OCI-M2 (cell line): ENCODE measurements around the gene NTSR2.

Source experiments
- DNase-seq: peaks from one replicate; lab custom pipeline; 2025; ENCODE audit not compliant: unreplicated experiment; lab: John Stamatoyannopoulos, UW

Gene NTSR2

DNA sequence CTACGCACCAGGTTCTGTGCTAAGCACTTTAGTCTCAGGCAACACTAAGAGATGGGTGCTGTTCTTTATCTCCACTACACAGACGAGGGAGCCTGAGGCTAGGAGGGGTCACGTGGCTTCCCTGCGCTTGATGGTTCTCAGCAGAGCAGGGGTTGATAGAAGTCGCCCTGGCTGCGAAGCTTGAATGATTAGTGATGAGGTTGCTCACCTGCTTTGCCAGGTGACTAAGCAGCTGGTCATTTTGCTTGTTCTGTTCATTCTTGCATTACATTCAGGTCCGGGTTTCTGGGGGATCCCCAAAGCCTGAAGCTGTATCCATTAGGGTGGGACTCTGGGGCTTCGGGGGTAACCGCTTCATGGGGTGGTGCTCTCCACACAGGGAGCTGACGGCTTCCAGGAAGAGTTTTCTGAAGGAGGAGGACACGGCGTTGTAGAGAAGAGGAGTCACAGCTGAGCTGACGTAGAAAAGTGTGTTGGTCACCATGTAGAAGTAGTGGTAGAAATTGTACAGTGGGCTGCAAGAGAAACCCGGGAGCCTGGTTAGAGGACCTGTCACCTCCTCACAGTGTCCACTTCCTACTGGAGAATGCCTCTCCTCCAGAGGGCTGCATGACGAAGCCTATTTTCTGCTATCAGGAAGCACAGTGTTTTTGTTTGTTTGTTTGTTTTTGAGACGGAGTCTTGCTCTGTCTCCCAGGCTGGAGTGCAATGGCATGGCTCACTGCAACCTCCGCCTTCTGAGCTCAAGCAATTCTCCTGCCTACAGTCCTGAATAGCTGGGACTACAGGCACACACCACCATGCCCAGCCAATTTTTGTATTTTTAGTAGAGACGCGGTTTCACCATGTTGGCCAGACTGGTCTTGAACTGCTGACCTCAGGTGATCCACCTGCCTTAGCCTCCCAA, 11.5 kb downstream of the NTSR2 start:
- DNase-seq: no peak

DNA sequence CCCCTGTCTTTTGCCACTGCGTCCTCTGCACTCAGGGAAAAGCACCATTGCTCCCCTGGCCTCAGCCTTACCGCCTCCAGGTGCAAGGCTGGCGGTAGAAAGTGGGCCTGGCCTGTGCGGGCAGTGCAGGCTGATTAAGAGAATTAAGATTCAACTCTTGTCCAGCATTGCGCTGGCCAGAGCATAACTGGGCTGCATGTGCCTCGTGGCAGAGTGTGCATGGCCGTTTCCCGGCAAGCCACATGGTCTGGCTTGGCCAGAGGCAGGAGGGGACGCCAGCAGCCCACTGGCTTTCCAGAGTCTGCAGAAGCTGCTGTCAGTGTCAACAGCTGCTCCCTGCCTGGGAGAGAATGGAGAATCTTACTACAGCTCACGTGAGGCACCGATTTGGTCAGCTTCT, 12.3 kb downstream of the NTSR2 start:
- no peak for DNase-seq

DNA sequence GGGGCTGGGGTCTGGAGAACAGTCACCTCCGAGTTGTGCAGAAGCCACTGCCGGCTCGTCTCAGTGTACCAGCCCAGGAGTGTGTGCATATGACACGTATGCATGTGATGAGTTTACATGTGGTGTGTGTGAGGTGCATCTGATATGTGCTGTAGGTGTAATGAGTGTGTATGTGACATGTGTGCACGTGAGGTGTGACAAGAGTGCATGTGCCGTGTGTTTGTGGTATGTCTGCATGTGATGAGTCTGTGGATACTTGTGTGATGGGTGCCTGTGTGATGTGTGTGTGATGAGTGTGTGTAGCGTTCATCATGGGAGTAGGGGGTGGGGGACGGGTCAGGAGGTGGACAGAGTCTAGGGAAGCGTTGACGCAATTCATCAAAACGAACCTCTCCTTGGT, 12.8 kb downstream of the NTSR2 start:
- no peak for DNase-seq

DNA sequence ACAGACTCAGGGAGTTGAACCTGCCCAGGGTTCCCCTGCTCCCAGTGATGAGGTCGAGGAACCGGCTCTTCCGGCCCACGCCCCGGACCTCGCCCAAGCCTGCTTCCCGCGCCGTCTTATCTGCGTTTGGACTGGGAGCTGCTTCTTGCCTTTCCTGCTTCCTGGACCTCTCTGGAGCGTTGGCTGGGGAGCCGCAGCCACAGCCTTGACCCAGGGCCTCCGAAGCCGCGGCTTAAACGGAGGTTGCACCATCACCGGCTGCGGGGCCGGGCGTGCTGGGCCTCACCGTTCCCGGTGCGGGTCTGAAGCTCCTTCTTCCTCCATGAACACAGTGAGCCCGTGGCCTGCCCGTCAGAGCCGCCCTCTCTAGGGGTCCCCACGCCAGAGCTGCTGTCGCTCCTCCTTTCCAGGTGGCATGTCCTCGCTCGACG, 13.3 kb downstream of the NTSR2 start:
- no peak for DNase-seq

DNA sequence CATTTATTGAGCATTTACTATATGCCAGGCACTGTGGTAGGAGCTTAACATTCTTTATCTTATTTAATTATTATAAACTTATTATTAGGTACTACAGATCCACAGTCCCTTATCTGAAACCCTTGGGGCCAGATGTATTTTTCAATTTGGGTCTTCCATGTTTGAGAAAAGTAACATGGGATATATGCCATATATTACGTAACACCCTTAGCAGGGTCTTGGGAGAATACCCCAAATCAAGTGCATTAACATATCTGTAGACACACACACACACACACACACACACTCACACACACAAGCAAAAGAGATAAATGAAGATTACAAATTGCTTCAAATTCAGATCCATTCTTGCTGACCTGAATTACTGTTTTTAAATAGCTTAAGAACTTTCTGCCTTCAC, 13.7 kb downstream of the NTSR2 start:
- DNase-seq: no peak

DNA sequence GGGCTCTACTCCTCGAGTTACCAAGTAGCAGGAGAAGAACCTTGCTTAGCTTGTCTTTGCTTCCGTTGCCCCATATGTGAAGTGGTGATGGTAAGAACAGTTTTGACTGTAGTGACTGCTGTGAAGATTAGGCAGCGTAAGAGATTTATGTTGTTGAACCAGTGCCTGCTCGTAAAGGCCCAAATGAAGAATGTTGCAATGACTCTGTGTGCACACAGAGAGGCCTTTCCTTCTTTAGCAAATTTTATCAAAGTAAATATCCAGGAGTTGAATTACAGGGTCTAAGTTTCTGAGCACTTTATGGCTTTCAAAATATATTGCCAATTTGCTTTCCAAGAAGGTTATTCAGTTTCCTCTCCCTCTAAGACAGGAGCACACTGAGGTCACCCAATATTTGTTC, 14.5 kb downstream of the NTSR2 start:
- DNase-seq: no peak

DNA sequence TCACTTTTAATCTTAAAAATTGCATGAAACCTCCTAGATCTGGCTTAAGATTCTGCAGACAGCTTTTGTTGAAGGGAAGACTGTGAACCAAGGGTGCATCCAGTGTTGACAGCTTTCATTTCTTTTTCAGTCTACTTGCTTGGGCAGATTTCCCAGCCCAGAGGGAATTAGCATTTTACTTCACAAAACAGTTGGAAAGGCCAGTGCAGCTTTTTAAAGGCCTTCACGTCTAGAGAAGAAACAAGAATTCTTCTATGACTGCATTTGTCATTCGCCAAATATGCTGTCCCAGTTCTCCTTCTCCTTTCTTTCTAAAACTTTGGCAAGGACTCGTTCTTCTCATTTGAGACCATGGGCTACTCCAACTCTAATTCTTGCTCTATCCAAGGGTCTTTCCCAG, 17.4 kb downstream of the NTSR2 start:
- DNase-seq: no peak

DNA sequence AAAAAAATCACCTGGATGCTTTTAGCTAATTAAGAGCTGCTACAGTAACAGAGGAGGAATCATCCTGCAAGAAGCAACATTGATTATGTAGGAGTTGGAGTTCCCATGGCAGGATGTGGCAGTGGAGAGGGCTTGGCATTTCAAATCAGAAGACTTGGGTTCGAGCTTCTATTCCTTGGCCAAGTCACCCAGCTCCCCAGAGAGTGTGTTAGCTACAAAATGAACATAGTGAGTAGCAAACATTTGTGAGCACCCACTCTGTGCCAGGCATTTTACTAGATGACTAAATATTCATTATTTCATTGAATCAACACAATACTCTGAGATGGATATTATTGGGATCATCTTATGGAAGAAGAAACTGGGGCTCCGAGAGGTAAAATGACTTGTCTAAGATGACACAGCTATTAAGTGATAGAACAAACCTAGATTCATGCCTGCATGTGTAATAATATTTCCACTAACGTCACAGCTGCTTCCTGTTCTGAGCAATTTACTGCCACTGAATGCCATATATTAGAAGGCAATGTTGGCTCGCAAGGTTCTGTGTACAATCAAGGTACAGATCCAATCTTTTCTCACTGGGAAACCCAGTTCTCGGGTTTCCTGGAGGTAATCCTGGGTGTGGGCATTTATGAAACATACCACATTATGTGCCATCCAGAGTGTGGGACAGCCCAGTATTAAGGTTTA, 18.0 kb downstream of the NTSR2 start:
- no peak for DNase-seq

DNA sequence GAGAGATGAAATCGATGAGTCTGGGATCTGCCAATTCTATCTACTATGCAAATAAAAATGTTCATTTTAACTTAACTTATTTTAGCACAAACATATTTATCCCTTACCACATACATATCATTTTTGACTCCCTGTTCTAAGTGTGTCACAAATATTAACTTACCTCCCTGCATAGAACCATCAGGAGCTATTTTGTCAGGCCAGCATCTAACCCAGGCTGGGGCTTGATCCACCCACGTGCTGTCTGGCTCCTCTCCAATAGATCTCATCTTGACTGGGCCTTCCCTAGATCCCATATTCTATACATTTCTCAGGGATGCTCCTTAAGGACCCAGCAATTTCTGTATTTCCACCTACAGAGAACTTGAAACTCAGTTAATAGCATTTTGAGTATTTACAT, 20.9 kb downstream of the NTSR2 start:
- no peak for DNase-seq

DNA sequence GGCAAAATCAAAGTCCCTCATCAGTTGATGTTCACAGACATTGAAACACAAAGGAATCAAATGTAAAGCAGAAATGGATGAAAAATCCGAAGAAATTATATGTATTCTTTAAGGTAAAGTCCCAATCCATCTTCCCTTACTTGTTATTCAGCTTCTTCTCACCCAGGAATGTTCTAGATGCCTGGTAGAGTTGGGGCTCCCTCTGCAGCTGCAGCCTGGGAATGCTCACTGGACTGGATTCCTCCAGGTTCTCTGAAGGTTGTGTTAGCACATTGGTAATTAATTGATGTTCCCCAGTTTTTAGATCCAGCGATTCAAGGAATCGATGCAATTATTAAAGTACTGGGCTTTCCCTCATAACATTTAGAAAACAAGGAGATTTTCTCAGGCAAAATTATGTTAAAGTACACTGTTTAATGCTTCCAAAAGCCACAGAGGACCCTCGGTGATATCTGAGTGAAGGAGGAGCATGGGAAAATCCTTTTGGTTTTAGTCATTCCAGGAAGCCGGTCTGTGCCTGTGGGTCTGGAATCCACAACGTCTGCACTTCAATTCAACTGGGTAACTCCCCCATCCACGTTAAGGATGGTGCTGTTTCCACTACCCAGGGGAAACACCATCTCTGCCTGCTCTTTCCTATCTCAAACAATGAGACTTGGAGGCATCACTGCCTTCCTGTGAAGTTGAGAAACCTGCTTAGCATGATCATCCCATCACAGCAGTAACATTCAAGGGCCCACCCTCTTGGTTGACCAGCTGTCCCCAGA, 22.0 kb downstream of the NTSR2 start:
- DNase-seq: no peak

DNA sequence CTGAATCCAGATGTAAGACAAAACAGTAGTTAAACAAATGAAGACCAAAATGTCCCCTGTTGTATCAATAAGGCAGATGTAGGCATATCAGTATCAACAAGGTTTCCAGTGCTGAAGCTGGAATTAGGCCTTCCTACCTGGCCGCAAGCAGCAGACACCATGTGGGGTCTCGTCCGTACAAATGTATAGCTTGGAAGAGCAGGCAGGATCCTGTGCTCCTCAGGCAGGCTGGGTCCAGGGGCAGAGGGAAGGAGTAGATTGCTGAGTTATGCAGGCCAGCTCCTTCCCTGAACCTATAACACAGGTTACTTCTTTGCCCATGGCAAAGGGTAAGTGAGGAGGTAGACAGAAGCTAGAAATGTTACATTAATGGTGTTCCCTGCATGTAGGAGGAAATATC, 23.5 kb downstream of the NTSR2 start:
- DNase-seq: no peak

DNA sequence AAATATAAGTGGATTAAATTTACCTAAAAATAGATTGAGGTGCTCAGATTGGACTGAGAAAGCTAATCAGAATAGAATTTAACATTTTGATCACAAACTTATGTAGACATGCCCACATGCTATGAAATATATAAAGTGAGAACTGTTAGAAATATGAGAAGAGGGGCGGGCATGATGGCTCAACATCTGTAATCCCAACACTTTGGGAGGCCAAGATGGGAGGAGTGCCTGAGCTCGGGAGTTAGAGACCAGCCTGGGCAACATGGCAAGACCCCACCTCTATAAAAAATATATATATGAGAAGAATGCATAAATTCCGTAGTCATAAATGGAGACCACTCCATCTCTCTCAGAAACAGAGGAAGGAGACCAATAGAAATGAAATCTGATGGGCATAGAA, 25.7 kb downstream of the NTSR2 start:
- DNase-seq: no peak

DNA sequence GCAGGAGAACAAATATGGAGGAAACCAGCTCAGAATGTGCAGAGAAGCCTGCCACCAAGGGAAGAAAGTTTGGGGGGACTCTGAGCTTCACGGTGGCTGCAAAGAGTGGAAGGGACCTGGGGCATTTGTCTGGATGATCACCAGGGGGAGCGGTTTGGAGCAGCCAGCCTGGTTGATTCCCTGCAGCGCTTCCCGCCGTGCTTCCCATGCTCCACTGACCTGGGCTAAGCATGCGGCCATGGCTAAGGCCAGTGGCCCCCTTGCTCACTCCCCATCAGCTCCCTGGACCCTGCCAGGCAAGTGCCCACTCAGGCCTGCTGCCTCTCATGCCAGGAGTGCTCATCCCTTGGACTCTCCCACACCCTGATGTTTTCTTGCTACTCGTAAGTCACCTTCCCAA, 27.0 kb downstream of the NTSR2 start:
- DNase-seq: no peak

DNA sequence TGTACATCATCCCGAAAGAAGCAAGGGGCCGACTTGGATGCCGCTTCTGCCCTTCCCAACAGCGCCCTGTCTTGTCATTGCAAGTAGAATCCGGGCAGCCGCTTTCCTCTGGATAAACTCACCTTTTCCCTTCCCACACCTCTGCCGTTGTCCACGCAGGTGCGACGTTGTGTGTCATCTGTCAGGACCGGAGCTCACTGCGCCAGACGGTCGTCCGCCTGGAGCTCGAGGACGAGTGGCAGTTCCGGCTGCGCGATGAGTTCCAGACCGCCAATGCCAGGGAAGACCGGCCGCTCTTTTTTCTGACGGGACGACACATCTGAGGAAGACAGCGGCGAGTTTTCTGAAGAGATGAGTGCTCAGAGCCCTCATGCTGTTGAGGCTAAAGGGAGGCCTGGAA, 29.9 kb downstream of the NTSR2 start:
- DNase-seq: no peak

DNA sequence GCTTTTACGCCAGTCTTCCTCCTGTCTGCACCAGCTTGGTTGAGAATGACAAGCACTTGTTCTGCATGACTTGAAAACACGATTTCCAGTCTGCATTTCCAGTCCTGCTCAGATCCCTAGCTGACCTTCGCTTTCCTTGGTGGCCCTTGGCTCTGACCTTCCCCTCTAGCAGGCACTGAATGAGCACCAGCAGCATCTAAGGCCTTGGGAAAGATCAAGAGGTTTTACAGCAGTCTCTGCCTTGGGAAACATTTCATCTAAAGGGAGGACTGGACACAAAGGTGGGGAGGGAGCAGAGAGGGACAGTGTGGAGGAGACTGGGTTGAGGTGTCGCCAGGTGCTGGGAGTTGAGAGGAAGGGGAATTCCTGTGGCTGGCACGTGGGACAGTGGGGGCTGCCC, 30.5 kb downstream of the NTSR2 start:
- no peak for DNase-seq

DNA sequence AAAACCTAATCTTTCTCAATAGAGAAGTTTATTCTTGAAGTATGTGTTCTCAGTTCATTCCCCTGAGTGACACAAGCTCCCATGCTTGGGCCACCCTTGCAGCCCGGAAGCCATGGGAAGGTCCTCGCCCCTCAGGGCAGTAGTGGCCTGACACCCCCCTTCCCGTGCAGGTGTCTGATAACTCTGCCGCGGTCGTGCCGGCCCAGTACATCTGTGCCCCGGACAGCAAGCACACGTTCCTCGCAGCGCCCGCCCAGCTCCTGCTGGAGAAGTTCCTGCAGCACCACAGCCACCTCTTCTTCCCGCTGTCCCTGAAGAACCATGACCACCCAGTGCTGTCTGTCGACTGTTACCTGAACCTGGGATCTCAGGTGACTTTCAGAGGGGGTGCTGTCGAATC, 32.4 kb downstream of the NTSR2 start:
- no peak for DNase-seq

DNA sequence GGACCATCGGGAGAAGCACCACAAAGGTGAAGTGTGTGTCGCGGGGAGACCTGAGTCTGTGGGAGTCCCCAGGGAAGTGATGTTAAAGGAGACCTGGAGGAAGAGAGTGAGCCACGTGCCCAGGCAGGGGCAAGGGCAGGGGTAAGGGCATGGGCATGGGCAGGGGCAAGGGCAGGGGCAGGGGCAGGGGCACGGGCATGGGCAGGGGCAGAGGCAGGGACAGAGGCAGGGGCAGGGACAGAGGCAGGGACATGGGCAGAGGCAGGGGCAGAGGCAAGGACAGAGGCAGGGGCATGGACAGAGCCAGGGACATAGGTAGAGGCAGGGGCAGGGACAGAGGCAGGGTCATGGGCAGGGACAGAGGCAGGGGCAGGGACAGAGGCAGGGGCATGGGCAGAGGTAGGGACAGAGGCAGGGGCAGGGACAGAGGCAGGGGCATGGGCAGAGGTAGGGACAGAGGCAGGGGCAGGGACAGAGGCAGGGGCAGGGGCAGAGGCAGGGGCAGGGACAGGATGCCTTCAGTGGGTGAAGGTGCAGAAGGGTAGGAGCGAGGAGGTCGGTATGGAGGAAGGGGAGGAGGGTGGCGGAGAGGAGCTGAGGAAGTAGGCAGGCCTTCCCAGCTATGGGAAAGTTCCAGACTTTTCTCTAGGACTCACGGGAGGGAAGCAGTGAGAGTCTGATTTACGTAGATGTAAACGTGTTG, 33.3 kb downstream of the NTSR2 start:
- no peak for DNase-seq

DNA sequence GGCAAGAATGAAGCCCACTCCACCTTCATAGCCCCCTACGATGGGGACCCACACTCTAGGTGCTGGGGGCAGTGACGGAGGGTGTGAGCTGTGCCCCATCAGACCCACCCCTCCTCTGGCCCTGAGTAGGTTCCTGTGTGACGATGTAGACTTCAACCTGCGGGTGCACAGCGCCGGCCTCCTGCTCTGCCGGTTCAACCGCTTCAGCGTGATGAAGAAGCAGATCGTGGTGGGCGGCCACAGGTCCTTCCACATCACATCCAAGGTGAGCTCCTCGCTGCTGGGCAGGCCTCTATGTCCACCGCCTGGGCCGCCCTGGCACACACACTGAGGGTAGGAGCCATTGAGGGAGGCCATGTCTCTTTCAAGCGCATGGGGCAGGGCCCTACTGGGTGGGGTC, 34.9 kb downstream of the NTSR2 start:
- DNase-seq: no peak

DNA sequence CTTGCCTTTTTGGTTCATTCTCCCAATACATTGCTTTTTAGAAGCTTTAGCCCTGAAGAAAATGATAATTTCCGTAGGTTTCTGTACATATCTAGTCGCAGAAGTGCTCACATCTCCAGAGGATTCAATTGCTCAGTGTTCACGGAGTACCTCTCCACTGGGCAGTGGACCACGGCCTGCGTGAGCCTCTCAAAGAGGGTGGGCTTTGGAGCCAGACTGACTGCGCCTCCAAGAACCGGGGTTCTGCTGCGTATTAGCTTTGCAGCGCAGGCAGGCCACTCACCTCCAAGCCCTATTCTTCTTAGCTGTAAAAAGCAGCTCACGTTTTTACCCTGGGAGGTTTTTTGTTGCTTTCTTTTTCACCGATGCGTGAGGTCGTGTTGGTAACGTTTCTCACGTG, 35.4 kb downstream of the NTSR2 start:
- DNase-seq: no peak

DNA sequence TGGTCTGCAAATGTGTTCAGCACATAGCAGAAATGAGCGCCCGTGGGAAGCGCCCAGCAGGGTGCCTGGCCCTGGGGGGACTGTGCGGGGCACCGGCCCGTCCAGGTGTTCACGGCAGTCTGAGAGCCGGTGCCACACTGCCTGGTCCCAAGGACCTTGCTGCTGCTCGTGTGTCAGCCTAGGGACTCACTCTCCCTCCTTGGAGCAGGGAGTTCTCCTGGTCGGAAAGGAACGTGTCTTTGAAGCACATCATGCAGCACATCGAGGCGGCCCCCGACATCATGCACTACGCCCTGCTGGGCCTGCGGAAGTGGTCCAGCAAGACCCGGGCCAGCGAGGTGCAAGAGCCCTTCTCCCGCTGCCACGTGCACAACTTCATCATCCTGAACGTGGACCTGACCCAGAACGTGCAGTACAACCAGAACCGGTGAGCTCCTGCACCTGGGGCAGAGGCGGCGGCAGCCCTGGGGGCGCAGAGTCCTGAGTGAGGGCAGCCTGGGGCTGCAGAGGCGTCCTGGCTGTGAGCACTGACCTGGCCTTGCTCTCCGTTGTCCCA, 36.0 kb downstream of the NTSR2 start:
- no peak for DNase-seq

DNA sequence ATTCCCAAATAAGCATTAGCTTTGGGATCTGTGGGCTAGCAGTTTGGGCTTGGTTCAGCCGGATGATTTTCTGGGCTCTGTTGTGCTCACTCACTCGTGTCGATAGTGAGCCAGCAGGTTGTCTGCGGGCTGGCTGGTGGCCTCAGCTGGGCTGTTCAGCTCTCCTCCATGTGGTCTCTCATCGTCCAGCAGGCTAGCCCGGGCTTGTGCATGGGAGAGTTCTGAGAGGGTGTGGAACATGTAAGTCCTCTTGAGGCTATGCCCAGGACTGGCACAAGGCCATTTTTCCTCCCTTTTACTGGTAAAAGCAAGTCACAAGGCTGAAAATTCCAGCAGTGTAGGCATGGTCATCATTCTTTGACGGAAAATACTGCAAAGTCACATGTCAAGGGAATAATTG, 38.5 kb downstream of the NTSR2 start:
- DNase-seq: no peak
